CD8-positive, alpha-beta memory T cell (primary cell): ENCODE measurements around the gene NFIA. TPM values are rescaled to one million over a fixed set of nuclear protein-coding genes. Genes with fewer than 3 reads are reported as not detected.

Experiments
- CTCF ChIA-PET: fragments of 350-600 bp; sonication (Branson Sonifier 250); formaldehyde crosslinking; loops from one replicate; lab custom pipeline; 2021; ENCODE audit warnings: antibody characterized with exemption; lab: Charles Lee
- POLR2A ChIA-PET: fragments of 350-600 bp; sonication (Branson Sonifier 250); formaldehyde crosslinking; loops from one replicate; lab custom pipeline; 2021; ENCODE audit warnings: antibody characterized with exemption; lab: Charles Lee
- DNase-seq, 5 donors: peaks; one replicate each; pipeline versions ENCODE4 v3.0.0 to v3.0.0-alpha.2; 2020 to 2022; ENCODE audit warnings: mixed read lengths in 1 of 5
- H3K27ac ChIP-seq: one replicate; pipeline ENCODE4 v1.7.0; 2013; ENCODE audit warnings: low read depth, mild to moderate bottlenecking, low read length, moderate library complexity
- H3K27me3 ChIP-seq: 2 replicates; pipeline ENCODE4 v1.7.0; 2013; ENCODE audit warnings: low read length, mild to moderate bottlenecking; ENCODE audit not compliant: insufficient read depth, poor library complexity, severe bottlenecking
- H3K36me3 ChIP-seq: 2 replicates; pipeline ENCODE4 v1.7.0; 2013; ENCODE audit warnings: mild to moderate bottlenecking, low read length, moderate library complexity; ENCODE audit not compliant: insufficient read depth
- H3K4me1 ChIP-seq: 2 replicates; pipeline ENCODE4 v1.7.0; 2013; ENCODE audit warnings: mild to moderate bottlenecking, low read length, moderate library complexity; ENCODE audit not compliant: insufficient read depth
- H3K4me3 ChIP-seq: 2 replicates; pipeline ENCODE4 v1.7.0; 2013; ENCODE audit warnings: mild to moderate bottlenecking, low read length
- H3K9me3 ChIP-seq: 2 replicates; pipeline ENCODE4 v1.7.0; 2013; ENCODE audit warnings: mild to moderate bottlenecking, low read length
- H3K27ac Mint-ChIP-seq, 8 donors: one replicate each; pipeline ENCODE4 v1.8.0; 2020 to 2021; ENCODE audit warnings: mixed read lengths in 8 of 8, mild to moderate bottlenecking in 6 of 8, inconsistent platforms in 3 of 8, moderate library complexity in 3 of 8
- H3K27me3 Mint-ChIP-seq, 2 donors: one replicate each; pipeline ENCODE4 v1.8.0; 2020 to 2021; ENCODE audit warnings: mixed read lengths in 2 of 2, mild to moderate bottlenecking in 1 of 2, moderate library complexity in 1 of 2
- H3K36me3 Mint-ChIP-seq, 3 donors: one replicate each; pipeline ENCODE4 v1.8.0; 2020 to 2021; ENCODE audit warnings: mixed read lengths in 3 of 3, inconsistent platforms in 1 of 3, mild to moderate bottlenecking in 1 of 3
- H3K4me1 Mint-ChIP-seq, 3 donors: one replicate each; pipeline ENCODE4 v1.8.0; 2020 to 2021; ENCODE audit warnings: mixed read lengths in 3 of 3, inconsistent platforms in 1 of 3, mild to moderate bottlenecking in 1 of 3
- H3K4me3 Mint-ChIP-seq, 7 donors: one replicate each; pipeline ENCODE4 v1.8.0; 2020 to 2021; ENCODE audit warnings: mixed read lengths in 7 of 7, mild to moderate bottlenecking in 6 of 7, moderate library complexity in 4 of 7, inconsistent platforms in 2 of 7
- H3K9me3 Mint-ChIP-seq, 5 donors: one replicate each; pipeline ENCODE4 v1.8.0; 2020 to 2022; ENCODE audit warnings: mixed read lengths in 5 of 5, mild to moderate bottlenecking in 3 of 5, moderate library complexity in 2 of 5, inconsistent platforms in 1 of 5
- polyA plus RNA-seq: library from polyadenylated mRNA; unstranded; fragments of 300-500 nt; fragmentation: Illumina TruSeq; gene quantifications from one replicate; pipeline ENCODE4 v1.2.3, GENCODE V29; 2021
- total RNA-seq, 2 experiments: library from RNA; stranded (reverse); gene quantifications; one replicate each; pipeline ENCODE4 v1.2.3, GENCODE V29; 2021

The NFIA gene
- total and polyA plus RNA-seq, 3 experiments from 2014 or later = 6.1 to 9.9 (median 7.0) TPM

GRCh38 chr1:61077676-61078541, 4.5 kb upstream of the NFIA start:
- H3K27ac Mint-ChIP-seq = peak overlapping the region; percentile 92 to 98 (median 97)
- H3K9me3 Mint-ChIP-seq = no peaks in the 10 kb centered on the region
- Histone ChIP-seq H3K4me1 (peaks cover 43% of the 10 kb centered on the region), H3K27me3 (no peaks in the 10 kb centered on the region), H3K9me3 (no peaks in the 10 kb centered on the region), H3K36me3 (no peaks in the 10 kb centered on the region), H3K27ac (peak overlapping the region; percentile 83), H3K4me3 (peak overlapping the region; percentile 61)
- H3K36me3 Mint-ChIP-seq = peaks cover 0 to 11% (median 0%) of the 10 kb centered on the region in 3 donors
- peak overlapping the region; percentile 89 to 98 (median 93) for H3K4me3 Mint-ChIP-seq
- H3K4me1 Mint-ChIP-seq = peaks cover 44 to 50% (median 49%) of the 10 kb centered on the region in 3 donors
- peaks cover 0 to 5% of the 10 kb centered on the region in 2 donors for H3K27me3 Mint-ChIP-seq
- ChIA-PET POLR2A (interaction anchor here (0.5 to 3.0 kb wide), 13 partner anchors 9 to 1207 kb away, joined by 3 to 29 read pairs (median 4); no protein-coding TSS in a partner anchor), CTCF (interaction anchor here (0.7 to 4.2 kb wide), 13 partner anchors 8 to 648 kb away, joined by 3 to 53 read pairs (median 5); no protein-coding TSS in a partner anchor)
- peak; percentile 83 to 95 (median 94) for DNase-seq

GRCh38 chr1:61078618-61079295, 3.6 kb upstream of the NFIA start:
- Mint-ChIP-seq H3K27ac (peak overlapping the region; percentile 61 to 98 (median 94)), H3K9me3 (no peaks in the 10 kb centered on the region), H3K36me3 (peaks cover 0 to 13% (median 0%) of the 10 kb centered on the region in 3 donors), H3K4me1 (peaks cover 44 to 51% (median 50%) of the 10 kb centered on the region in 3 donors), H3K27me3 (peaks cover 0 to 6% of the 10 kb centered on the region in 2 donors), H3K4me3 (peak overlapping the region; percentile 89 to 98 (median 93))
- Histone ChIP-seq H3K4me3 (peak overlapping the region; percentile 61), H3K9me3 (no peaks in the 10 kb centered on the region), H3K27ac (peak overlapping the region; percentile 83), H3K4me1 (peaks cover 44% of the 10 kb centered on the region), H3K36me3 (no peaks in the 10 kb centered on the region), H3K27me3 (no peaks in the 10 kb centered on the region)
- DNase-seq = no peak
- CTCF ChIA-PET = interaction anchor here (0.9 to 4.2 kb wide), 9 partner anchors 10 to 130 kb away, joined by 3 to 53 read pairs (median 6); no protein-coding TSS in a partner anchor
- POLR2A ChIA-PET = interaction anchor here (0.5 to 3.0 kb wide), 6 partner anchors 10 to 1206 kb away, joined by 3 to 29 read pairs (median 5); no protein-coding TSS in a partner anchor

GRCh38 chr1:61079296-61079897, 3.0 kb upstream of the NFIA start:
- H3K27ac ChIP-seq = peak overlapping the region; percentile 35
- no peaks in the 10 kb centered on the region for H3K27me3 ChIP-seq
- POLR2A ChIA-PET = interaction anchor here (0.7 to 3.0 kb wide), 2 partner anchors 29 to 152 kb away, joined by 4 to 29 read pairs; no protein-coding TSS in a partner anchor
- H3K4me1 ChIP-seq = peaks cover 49% of the 10 kb centered on the region
- H3K4me3 Mint-ChIP-seq = peak overlapping the region; percentile 26 to 95 (median 60)
- peak overlapping the region in 7 of 8 donors; percentile 52 to 98 (median 74) for H3K27ac Mint-ChIP-seq
- no peak overlapping the region for H3K4me3 ChIP-seq
- H3K27me3 Mint-ChIP-seq = peaks cover 0 to 12% of the 10 kb centered on the region in 2 donors
- H3K9me3 Mint-ChIP-seq = no peaks in the 10 kb centered on the region
- H3K9me3 ChIP-seq = no peaks in the 10 kb centered on the region
- CTCF ChIA-PET = interaction anchor here (1.2 to 2.2 kb wide), 4 partner anchors 19 to 33 kb away, joined by 3 to 6 read pairs (median 5); no protein-coding TSS in a partner anchor
- H3K36me3 ChIP-seq = no peaks in the 10 kb centered on the region
- peaks cover 0 to 17% (median 0%) of the 10 kb centered on the region in 3 donors for H3K36me3 Mint-ChIP-seq
- DNase-seq = no peak
- peaks cover 51 to 57% (median 56%) of the 10 kb centered on the region in 3 donors for H3K4me1 Mint-ChIP-seq

GRCh38 chr1:61079898-61080336, 2.4 kb upstream of the NFIA start:
- Mint-ChIP-seq H3K36me3 (peaks cover 0 to 17% (median 0%) of the 10 kb centered on the region in 3 donors), H3K27me3 (peaks cover 0 to 12% of the 10 kb centered on the region in 2 donors), H3K4me1 (peaks cover 52 to 62% (median 58%) of the 10 kb centered on the region in 3 donors), H3K27ac (peak overlapping the region in 7 of 8 donors; percentile 64 to 98 (median 77)), H3K9me3 (no peaks in the 10 kb centered on the region), H3K4me3 (peak overlapping the region; percentile 46 to 89 (median 72))
- Histone ChIP-seq H3K9me3 (no peaks in the 10 kb centered on the region), H3K36me3 (no peaks in the 10 kb centered on the region), H3K4me1 (peaks cover 49% of the 10 kb centered on the region), H3K27me3 (no peaks in the 10 kb centered on the region), H3K4me3 (no peak overlapping the region), H3K27ac (peak overlapping the region; percentile 35)
- peak in 1 of 5 donors; percentile 10 for DNase-seq
- CTCF ChIA-PET = interaction anchor here (1.2 to 3.1 kb wide), 4 partner anchors 20 to 30 kb away, joined by 3 to 19 read pairs (median 5); no protein-coding TSS in a partner anchor
- POLR2A ChIA-PET = interaction anchor here (0.7 kb wide), 2 partner anchors 151 to 156 kb away, joined by 3 to 4 read pairs; no protein-coding TSS in a partner anchor

- H3K4me3 Mint-ChIP-seq = peak overlapping the region; percentile 60 to 94 (median 73)
- H3K36me3 Mint-ChIP-seq = peaks cover 0 to 17% (median 0%) of the 10 kb centered on the region in 3 donors
- H3K9me3 ChIP-seq = no peaks in the 10 kb centered on the region
- peaks cover 0 to 12% of the 10 kb centered on the region in 2 donors for H3K27me3 Mint-ChIP-seq
- peaks cover 49% of the 10 kb centered on the region for H3K4me1 ChIP-seq
- no peaks in the 10 kb centered on the region for H3K27me3 ChIP-seq
- H3K4me1 Mint-ChIP-seq = peaks cover 52 to 69% (median 58%) of the 10 kb centered on the region in 3 donors
- H3K27ac Mint-ChIP-seq = peak overlapping the region; percentile 10 to 92 (median 69)
- H3K36me3 ChIP-seq = no peaks in the 10 kb centered on the region
- H3K4me3 ChIP-seq = peak overlapping the region; percentile 78
- CTCF ChIA-PET = interaction anchor here (1.2 to 3.1 kb wide), 4 partner anchors 20 to 31 kb away, joined by 3 to 19 read pairs (median 5); no protein-coding TSS in a partner anchor
- no peaks in the 10 kb centered on the region for H3K9me3 Mint-ChIP-seq
- DNase-seq = no peak
- peak overlapping the region; percentile 21 for H3K27ac ChIP-seq
- POLR2A ChIA-PET = interaction anchor here (0.6 to 2.0 kb wide), 5 partner anchors 17 to 155 kb away, joined by 3 to 16 read pairs (median 5); no protein-coding TSS in a partner anchor
Observed at GRCh38 chr1:61080413-61081143, 1.8 kb upstream of the NFIA start.

- Mint-ChIP-seq H3K27ac (peak overlapping the region; percentile 41 to 94 (median 78)), H3K36me3 (peaks cover 0 to 17% (median 0%) of the 10 kb centered on the region in 3 donors), H3K4me1 (peaks cover 50 to 68% (median 55%) of the 10 kb centered on the region in 3 donors), H3K27me3 (peaks cover 0 to 12% of the 10 kb centered on the region in 2 donors), H3K9me3 (no peaks in the 10 kb centered on the region), H3K4me3 (peak overlapping the region; percentile 83 to 94 (median 86))
- POLR2A ChIA-PET = interaction anchor here (0.6 to 2.0 kb wide), 4 partner anchors 16 to 31 kb away, joined by 3 to 16 read pairs (median 6); no protein-coding TSS in a partner anchor
- peak overlapping the region; percentile 78 for H3K4me3 ChIP-seq
- H3K4me1 ChIP-seq = peaks cover 47% of the 10 kb centered on the region
- no peaks in the 10 kb centered on the region for H3K9me3 ChIP-seq
- DNase-seq = no peak
- H3K27ac ChIP-seq = peak overlapping the region; percentile 21
- CTCF ChIA-PET = interaction anchor here (3.1 kb wide), 1 partner anchor 32 kb away, joined by 19 read pairs; no protein-coding TSS in a partner anchor
- no peaks in the 10 kb centered on the region for H3K27me3 ChIP-seq
- no peaks in the 10 kb centered on the region for H3K36me3 ChIP-seq
Observed at GRCh38 chr1:61081144-61081685, 1.1 kb upstream of the NFIA start.
